Amniotic epithelial cell (primary cell): ENCODE results near the gene PWP2.

ENCODE experiments used
- DNase-seq: peaks from one replicate; pipeline ENCODE4 v3.0.0-alpha.2; 2010; ENCODE audit warnings: low read depth

The PWP2 gene

GRCh38 chr21:44107026-44107501 lies at the start of gene PWP2:
Gene PWP2 (plus strand): TSS chr21:44107399. CDS start chr21:44107417, 18 bp downstream.
- DNase-seq, result peak; percentile 12

GRCh38 chr21:44057960-44058651 lies 49.1 kb upstream of the PWP2 start:
- DNase-seq, result no peak

- no peak for DNase-seq
Measured at GRCh38 chr21:44058652-44058964, 48.6 kb upstream of the PWP2 start.

GRCh38 chr21:44058981-44059380 lies 48.2 kb upstream of the PWP2 start:
- no peak for DNase-seq

- DNase-seq, result no peak
Measured at GRCh38 chr21:44059710-44060109, 47.5 kb upstream of the PWP2 start.

- no peak for DNase-seq
Measured at GRCh38 chr21:44062380-44062779, 44.8 kb upstream of the PWP2 start.

- DNase-seq, result no peak
Measured at GRCh38 chr21:44063151-44063912, 43.9 kb upstream of the PWP2 start.

GRCh38 chr21:44064852-44065403 lies 42.3 kb upstream of the PWP2 start:
- no peak for DNase-seq

- peak; percentile 55 for DNase-seq
Measured at GRCh38 chr21:44065428-44065827, 41.8 kb upstream of the PWP2 start.

GRCh38 chr21:44066116-44066515 lies 41.1 kb upstream of the PWP2 start:
- no peak for DNase-seq

GRCh38 chr21:44067011-44067839 lies 40.0 kb upstream of the PWP2 start:
- no peak for DNase-seq

- no peak for DNase-seq
Measured at GRCh38 chr21:44070391-44070790, 36.8 kb upstream of the PWP2 start.

- DNase-seq, result no peak
Measured at GRCh38 chr21:44071359-44072104, 35.7 kb upstream of the PWP2 start.

GRCh38 chr21:44072111-44072510 lies 35.1 kb upstream of the PWP2 start:
- DNase-seq, result no peak

GRCh38 chr21:44074315-44074958 lies 32.8 kb upstream of the PWP2 start:
- no peak for DNase-seq

- no peak for DNase-seq
Measured at GRCh38 chr21:44076316-44076715, 30.9 kb upstream of the PWP2 start.

- DNase-seq, result no peak
Measured at GRCh38 chr21:44078411-44078981, 28.7 kb upstream of the PWP2 start.

- DNase-seq, result no peak
Measured at GRCh38 chr21:44079446-44079845, 27.8 kb upstream of the PWP2 start.

GRCh38 chr21:44079846-44080245 lies 27.4 kb upstream of the PWP2 start:
- no peak for DNase-seq

- no peak for DNase-seq
Measured at GRCh38 chr21:44082648-44083440, 24.4 kb upstream of the PWP2 start.
